Chondrocyte (in vitro differentiated cells): ENCODE data around the gene IQCF2. TPM values are rescaled to one million over a fixed set of nuclear protein-coding genes. Genes with fewer than 3 reads are reported as not detected.
"Not testable (repeated sequence)": the region's sequence is repeated elsewhere in the genome, so short reads cannot be mapped to it uniquely, and the experiment has no call there.

Experiments
- DNase-seq: peaks from one replicate; pipeline ENCODE4 v3.0.0; 2021; ENCODE audit warnings: mixed read lengths, low spot score
- H3K27ac Mint-ChIP-seq: one replicate; pipeline ENCODE4 v1.8.0; 2021; ENCODE audit warnings: mild to moderate bottlenecking, moderate library complexity, mixed read lengths; ENCODE audit not compliant: unreplicated experiment
- H3K27me3 Mint-ChIP-seq: 2 replicates; pipeline ENCODE4 v1.8.0; 2021; ENCODE audit warnings: low read depth, mixed read lengths
- H3K36me3 Mint-ChIP-seq: 2 replicates; pipeline ENCODE4 v1.8.0; 2021; ENCODE audit warnings: low read depth, mixed read lengths
- H3K4me1 Mint-ChIP-seq: 2 replicates; pipeline ENCODE4 v1.8.0; 2021; ENCODE audit warnings: low read depth, mild to moderate bottlenecking, mixed read lengths
- H3K4me3 Mint-ChIP-seq: one replicate; pipeline ENCODE4 v1.8.0; 2021; ENCODE audit warnings: mild to moderate bottlenecking, moderate library complexity, mixed read lengths; ENCODE audit not compliant: unreplicated experiment
- H3K9me3 Mint-ChIP-seq: 2 replicates; pipeline ENCODE4 v1.8.0; 2021; ENCODE audit warnings: low read depth, mixed read lengths
- CTCF ChIP-seq: fragments of 200-600 bp; sonication (generic); IDR thresholded peaks from 2 replicates; pipeline ENCODE4 v1.5.0; 2021; ENCODE audit warnings: antibody characterized with exemption, mild to moderate bottlenecking, moderate library complexity
- total RNA-seq: library from RNA; stranded (reverse); gene quantifications from 3 replicates; pipeline ENCODE4 v1.2.1, GENCODE V29; 2021

The IQCF2 gene
- total RNA-seq, 1 donor from 2014 or later: not detected

- H3K4me3 Mint-ChIP-seq: no peak overlapping the region
- TF ChIP-seq CTCF: no peak
- H3K27ac Mint-ChIP-seq: no peak overlapping the region
- peaks cover 2% of the 10 kb centered on the region for H3K36me3 Mint-ChIP-seq
- no peak for DNase-seq
- H3K4me1 Mint-ChIP-seq: no peaks in the 10 kb centered on the region
- peaks cover 53% of the 10 kb centered on the region for H3K27me3 Mint-ChIP-seq
- H3K9me3 Mint-ChIP-seq: no peaks in the 10 kb centered on the region
Measured at GRCh38 chr3:51897391-51897790, 36.0 kb downstream of the IQCF2 start.

GRCh38 chr3:51900043-51900442 is 38.6 kb downstream of the IQCF2 start:
- peaks cover 53% of the 10 kb centered on the region for H3K27me3 Mint-ChIP-seq
- H3K36me3 Mint-ChIP-seq, H3K4me1 Mint-ChIP-seq: not testable (repeated sequence)

GRCh38 chr3:51902361-51902760 is 40.9 kb downstream of the IQCF2 start:
- H3K36me3 Mint-ChIP-seq, H3K4me3 Mint-ChIP-seq, H3K4me1 Mint-ChIP-seq, DNase-seq, H3K27ac Mint-ChIP-seq: not testable (repeated sequence)
- peaks cover 14% of the 10 kb centered on the region for H3K9me3 Mint-ChIP-seq
- H3K27me3 Mint-ChIP-seq: peaks cover 37% of the 10 kb centered on the region

More at GRCh38 chr3:51900043-51900442, 38.6 kb downstream of the IQCF2 start:
- not testable (repeated sequence) for H3K9me3 Mint-ChIP-seq, H3K27ac Mint-ChIP-seq, H3K4me3 Mint-ChIP-seq, DNase-seq

- Mint-ChIP-seq H3K9me3 (peaks cover 22% of the 10 kb centered on the region), H3K4me1 (no peaks in the 10 kb centered on the region), H3K27me3 (peaks cover 23% of the 10 kb centered on the region), H3K27ac (no peak overlapping the region), H3K36me3 (no peaks in the 10 kb centered on the region), H3K4me3 (no peak overlapping the region)
- DNase-seq: no peak
- no peak for TF ChIP-seq CTCF
Measured at GRCh38 chr3:51904034-51904823, 42.8 kb downstream of the IQCF2 start.

GRCh38 chr3:51908026-51908425 is 46.6 kb downstream of the IQCF2 start:
- no peak overlapping the region for H3K27ac Mint-ChIP-seq
- H3K9me3 Mint-ChIP-seq: peaks cover 27% of the 10 kb centered on the region
- H3K4me3 Mint-ChIP-seq: no peak overlapping the region
- H3K4me1 Mint-ChIP-seq: no peaks in the 10 kb centered on the region
- no peaks in the 10 kb centered on the region for H3K36me3 Mint-ChIP-seq
- no peaks in the 10 kb centered on the region for H3K27me3 Mint-ChIP-seq
- no peak for DNase-seq
- TF ChIP-seq CTCF: no peak

Other genes with a start within 250 kb of the IQCF2 start
- 43.0 to 45.0 TPM (median 45.0 TPM) in 3 replicates for gene TEX264, start 190.4 kb upstream of the IQCF2 start, total RNA-seq
- 0.10 TPM in 2 of 3 replicates, not detected in the other for gene GRM2, start 154.5 kb upstream of the IQCF2 start, total RNA-seq
- not detected in 3 replicates for gene IQCF6, start 82.4 kb upstream of the IQCF2 start, total RNA-seq
- not detected in 3 replicates for gene IQCF5, start 14.0 kb downstream of the IQCF2 start, total RNA-seq
- not detected in 3 replicates for gene IQCF1, start 41.7 kb downstream of the IQCF2 start, total RNA-seq
- 18.0 to 21.0 TPM (median 19.7 TPM) in 3 replicates for gene RRP9, start 80.3 kb downstream of the IQCF2 start, total RNA-seq
- 9.5 to 12.4 TPM (median 9.7 TPM) in 3 replicates for gene PARP3, start 80.7 kb downstream of the IQCF2 start, total RNA-seq
- 0.19 TPM in 1 of 3 replicates, not detected in the others for gene GPR62, start 93.8 kb downstream of the IQCF2 start, total RNA-seq
- gene PCBP4, start 105.8 kb downstream of the IQCF2 start, total RNA-seq: 35.5 to 63.8 TPM (median 55.7 TPM) in 3 replicates
- 24.3 to 38.0 TPM (median 25.7 TPM) in 3 replicates for gene ABHD14B, start 112.4 kb downstream of the IQCF2 start, total RNA-seq
- gene ABHD14A, start 113.4 kb downstream of the IQCF2 start, total RNA-seq: 10.0 to 19.4 TPM (median 10.2 TPM) in 3 replicates
- 21.1 to 24.5 TPM (median 21.7 TPM) in 3 replicates for gene ACY1, start 121.9 kb downstream of the IQCF2 start, total RNA-seq
- 610 to 772 TPM (median 621 TPM) in 3 replicates for gene RPL29, start 134.3 kb downstream of the IQCF2 start, total RNA-seq
- 32.5 to 33.6 TPM (median 33.3 TPM) in 3 replicates for gene DUSP7, start 195.0 kb downstream of the IQCF2 start, total RNA-seq